K562 (cell line): ENCODE data around the gene PARS2. TPM values are rescaled to one million over a fixed set of nuclear protein-coding genes. Genes with fewer than 3 reads are reported as not detected.

Experiments used
- CAMTA2 ChIP-seq: fragments of 250-450 bp; sonication (Bioruptor Pico); conservative IDR thresholded peaks from 2 replicates; pipeline ENCODE4 v1.5.1; 2022
- MBD1 ChIP-seq: fragments of 250-450 bp; sonication (Bioruptor Pico); IDR thresholded peaks from 2 replicates; pipeline ENCODE4 v1.8.0; 2022; ENCODE audit warnings: inconsistent platforms
- ZBTB26 ChIP-seq: fragments of 450-650 bp; formaldehyde crosslinking; IDR thresholded peaks from 2 replicates; pipeline ENCODE4 v1.4.0; 2022; ENCODE audit warnings: missing genetic modification characterization
- ZNF592 ChIP-seq: fragments of 450-650 bp; IDR thresholded peaks from 2 replicates; pipeline ENCODE4 v1.6.1; 2017; ENCODE audit warnings: antibody characterized with exemption, mild to moderate bottlenecking
- polyA plus RNA-seq, 8 experiments: library from polyadenylated mRNA; depleted of rRNA in 4 of 8; stranded (reverse) in 5 of 8; unstranded in 3 of 8; fragments of >200 nt; fragmentation: Nextera tagmentation in 2 of 8; fragmentation: Illumina TruSeq in 1 of 8; extraction: Ambion mirVana in 2 of 8; extraction: Trizol in 1 of 8; gene quantifications; 2 replicates each; pipeline versions ENCODE4 v1.2.1 to v1.2.3, GENCODE V29; 2011 to 2014; ENCODE audit warnings: inconsistent platforms in 1 of 8, missing spikeins in 1 of 8
- total RNA-seq, 7 experiments: library from RNA; depleted of rRNA in 6 of 7; stranded (reverse); fragments of >200 nt in 6 of 7; fragmentation: Illumina TruSeq in 2 of 7; extraction: Trizol in 2 of 7; gene quantifications; 2 replicates each; pipeline versions ENCODE4 v1.2.1 to v1.2.3, GENCODE V29; 2011 to 2021; ENCODE audit warnings: low replicate concordance in 1 of 7
- TF ChIP-seq, protein P1 (sequence below): sonication (generic); formaldehyde crosslinking; IDR thresholded peaks from 2 replicates; pipeline ENCODE4 v1.8.1; 2023; ENCODE audit warnings: mild to moderate bottlenecking, missing genetic modification reagents

PARS2 gene
- total and polyA plus RNA-seq, 9 of the 15 experiments (the other 6 are each of a cell fraction or from before 2014, with no cell fraction given), result 6.3 to 12.4 (median 7.9) TPM

DNA sequence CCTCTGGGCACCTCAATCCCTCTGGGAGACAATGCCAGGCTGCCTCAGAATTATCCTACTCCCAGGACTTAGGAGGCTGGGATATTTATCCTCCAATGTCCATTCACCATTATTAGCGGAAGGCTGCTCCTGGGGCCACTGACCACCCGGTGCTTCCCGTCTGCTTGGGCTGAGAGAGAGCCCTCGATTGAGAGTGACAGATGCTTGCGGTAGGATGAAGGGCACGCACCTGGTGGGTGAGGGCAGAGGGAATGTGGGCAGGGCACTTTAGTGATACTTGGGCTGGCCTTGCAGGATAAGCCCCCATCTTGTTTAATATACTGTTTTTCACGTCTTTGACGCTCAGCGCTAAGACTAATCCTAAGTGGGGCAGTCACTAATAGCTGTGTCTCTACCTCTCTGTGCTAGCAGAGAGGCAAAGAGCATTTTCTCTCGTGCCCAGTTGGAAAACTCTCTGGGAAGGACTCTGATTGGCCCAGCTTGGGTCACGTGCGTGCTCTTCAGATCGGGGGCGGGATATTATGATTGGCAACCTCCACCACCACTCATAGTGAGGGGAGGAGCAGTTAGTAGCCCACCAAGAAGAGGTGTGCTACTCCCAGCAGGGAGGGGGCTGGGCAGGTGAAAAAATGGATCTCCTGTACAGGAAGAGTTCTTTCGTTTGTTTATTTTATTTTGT is 10.6 kb upstream of the PARS2 start (continued):
- TF ChIP-seq MBD1 (CRISPR knock-in tag) (no peak), ZBTB26 (CRISPR knock-in tag) (no peak), ZNF592 (no peak), CAMTA2 (CRISPR knock-in tag) (no peak)
- TF ChIP-seq, protein P1, sequence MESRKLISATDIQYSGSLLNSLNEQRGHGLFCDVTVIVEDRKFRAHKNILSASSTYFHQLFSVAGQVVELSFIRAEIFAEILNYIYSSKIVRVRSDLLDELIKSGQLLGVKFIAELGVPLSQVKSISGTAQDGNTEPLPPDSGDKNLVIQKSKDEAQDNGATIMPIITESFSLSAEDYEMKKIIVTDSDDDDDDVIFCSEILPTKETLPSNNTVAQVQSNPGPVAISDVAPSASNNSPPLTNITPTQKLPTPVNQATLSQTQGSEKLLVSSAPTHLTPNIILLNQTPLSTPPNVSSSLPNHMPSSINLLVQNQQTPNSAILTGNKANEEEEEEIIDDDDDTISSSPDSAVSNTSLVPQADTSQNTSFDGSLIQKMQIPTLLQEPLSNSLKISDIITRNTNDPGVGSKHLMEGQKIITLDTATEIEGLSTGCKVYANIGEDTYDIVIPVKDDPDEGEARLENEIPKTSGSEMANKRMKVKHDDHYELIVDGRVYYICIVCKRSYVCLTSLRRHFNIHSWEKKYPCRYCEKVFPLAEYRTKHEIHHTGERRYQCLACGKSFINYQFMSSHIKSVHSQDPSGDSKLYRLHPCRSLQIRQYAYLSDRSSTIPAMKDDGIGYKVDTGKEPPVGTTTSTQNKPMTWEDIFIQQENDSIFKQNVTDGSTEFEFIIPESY, result no peak
